Loucy (cell line): Measurements from ENCODE around the gene TLK2.

Experiments
- H2AFZ ChIP-seq: fragments of 200-600 bp; sonication (generic); 2 replicates; pipeline ENCODE4 v1.6.0; 2016; ENCODE audit warnings: antibody characterized with exemption, mild to moderate bottlenecking, low read length, moderate library complexity
- H3F3A ChIP-seq: fragments of 200-600 bp; 2 replicates; pipeline ENCODE4 v1.6.0; 2016; ENCODE audit warnings: antibody characterized with exemption, low read depth, mild to moderate bottlenecking
- H3K27me3 ChIP-seq: fragments of 200-600 bp; sonication (generic); 2 replicates; pipeline ENCODE4 v1.6.1; 2014; ENCODE audit warnings: low read length, mild to moderate bottlenecking; ENCODE audit not compliant: insufficient read depth, poor library complexity, severe bottlenecking
- H3K36me3 ChIP-seq: fragments of 200-600 bp; sonication (generic); 2 replicates; pipeline ENCODE4 v1.6.1; 2016; ENCODE audit warnings: low read length; ENCODE audit not compliant: insufficient read depth
- H3K4me1 ChIP-seq: fragments of 200-600 bp; sonication (generic); 2 replicates; pipeline ENCODE4 v1.5.1; 2014; ENCODE audit warnings: low read length, mild to moderate bottlenecking; ENCODE audit not compliant: insufficient read depth, poor library complexity, severe bottlenecking
- H3K4me2 ChIP-seq: fragments of 200-600 bp; sonication (generic); 2 replicates; pipeline ENCODE4 v1.6.0; 2014; ENCODE audit warnings: antibody characterized with exemption, low read length, low read depth, mild to moderate bottlenecking; ENCODE audit not compliant: poor library complexity, severe bottlenecking
- H3K4me3 ChIP-seq: fragments of 200-600 bp; sonication (generic); 2 replicates; pipeline ENCODE4 v1.5.1; 2014; ENCODE audit warnings: low read length, mild to moderate bottlenecking, mixed read lengths; ENCODE audit not compliant: poor library complexity, severe bottlenecking
- H3K79me2 ChIP-seq: fragments of 200-600 bp; sonication (generic); 2 replicates; pipeline ENCODE4 v1.6.1; 2014; ENCODE audit warnings: low read length; ENCODE audit not compliant: insufficient read depth
- H3K9ac ChIP-seq: fragments of 200-600 bp; sonication (generic); 2 replicates; pipeline ENCODE4 v1.6.0; 2014; ENCODE audit warnings: mild to moderate bottlenecking, low read depth, low read length, moderate library complexity; ENCODE audit not compliant: poor library complexity, severe bottlenecking
- H3K9me2 ChIP-seq: fragments of 200-600 bp; sonication (generic); replicated peaks from 2 replicates; pipeline ENCODE4 v1.6.1; 2016; ENCODE audit warnings: low read depth, low read length, mixed read lengths
- H3K9me3 ChIP-seq: fragments of 200-600 bp; sonication (generic); 2 replicates; pipeline ENCODE4 v1.6.1; 2014; ENCODE audit warnings: mild to moderate bottlenecking, antibody characterized with exemption, low read length, low read depth; ENCODE audit not compliant: insufficient read depth
- H4K20me1 ChIP-seq: fragments of 200-600 bp; sonication (generic); 2 replicates; pipeline ENCODE4 v1.6.0; 2014; ENCODE audit warnings: antibody characterized with exemption, low read length, mild to moderate bottlenecking; ENCODE audit not compliant: insufficient read depth, poor library complexity, severe bottlenecking
- EZH2phosphoT487 ChIP-seq: fragments of 200-600 bp; IDR thresholded peaks from 2 replicates; pipeline ENCODE4 v1.6.1; 2018; ENCODE audit warnings: antibody characterized with exemption, mild to moderate bottlenecking, moderate library complexity, borderline replicate concordance
- TF ChIP-seq, protein P1 (sequence below): fragments of 200-600 bp; sonication (generic); conservative IDR thresholded peaks from 2 replicates; pipeline ENCODE4 v1.5.1; 2014; ENCODE audit warnings: mild to moderate bottlenecking, antibody characterized with exemption, low read length

Gene TLK2

DNA sequence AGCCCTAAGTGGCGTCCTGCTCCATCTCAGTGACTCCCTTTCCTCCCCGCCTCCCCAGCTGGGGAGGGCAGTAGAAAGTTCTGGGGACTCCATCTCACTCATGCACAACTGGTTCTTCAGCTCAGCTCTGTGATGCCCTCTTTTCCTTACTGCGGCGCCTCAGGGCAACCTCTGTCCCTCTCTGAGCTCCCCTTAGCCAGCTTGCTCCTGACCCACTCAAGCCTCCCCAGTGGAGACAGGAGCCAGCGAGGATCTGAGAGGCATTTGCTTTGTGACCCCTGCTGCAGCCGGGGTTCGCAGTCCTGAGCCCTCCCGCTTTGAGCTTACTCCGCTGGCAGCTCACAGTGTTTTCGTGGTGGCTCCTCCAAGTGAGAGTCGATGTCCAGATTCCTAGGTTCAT lies 142.6 kb downstream of the TLK2 start:
- H3K36me3 ChIP-seq = peaks cover 3% of the 10 kb centered on the region; the same call in 1 of the 2 replicates
- H3F3A ChIP-seq = no peaks in the 10 kb centered on the region
- no peak overlapping the region for H3K9ac ChIP-seq
- H4K20me1 ChIP-seq = no peaks in the 10 kb centered on the region
- H3K4me2 ChIP-seq = no peak overlapping the region
- H3K4me1 ChIP-seq = no peaks in the 10 kb centered on the region
- H3K4me3 ChIP-seq = no peak overlapping the region
- H3K79me2 ChIP-seq = no peaks in the 10 kb centered on the region
- H2AFZ ChIP-seq = no peak overlapping the region
- TF ChIP-seq EZH2phosphoT487 = no peak
- TF ChIP-seq, protein P1, sequence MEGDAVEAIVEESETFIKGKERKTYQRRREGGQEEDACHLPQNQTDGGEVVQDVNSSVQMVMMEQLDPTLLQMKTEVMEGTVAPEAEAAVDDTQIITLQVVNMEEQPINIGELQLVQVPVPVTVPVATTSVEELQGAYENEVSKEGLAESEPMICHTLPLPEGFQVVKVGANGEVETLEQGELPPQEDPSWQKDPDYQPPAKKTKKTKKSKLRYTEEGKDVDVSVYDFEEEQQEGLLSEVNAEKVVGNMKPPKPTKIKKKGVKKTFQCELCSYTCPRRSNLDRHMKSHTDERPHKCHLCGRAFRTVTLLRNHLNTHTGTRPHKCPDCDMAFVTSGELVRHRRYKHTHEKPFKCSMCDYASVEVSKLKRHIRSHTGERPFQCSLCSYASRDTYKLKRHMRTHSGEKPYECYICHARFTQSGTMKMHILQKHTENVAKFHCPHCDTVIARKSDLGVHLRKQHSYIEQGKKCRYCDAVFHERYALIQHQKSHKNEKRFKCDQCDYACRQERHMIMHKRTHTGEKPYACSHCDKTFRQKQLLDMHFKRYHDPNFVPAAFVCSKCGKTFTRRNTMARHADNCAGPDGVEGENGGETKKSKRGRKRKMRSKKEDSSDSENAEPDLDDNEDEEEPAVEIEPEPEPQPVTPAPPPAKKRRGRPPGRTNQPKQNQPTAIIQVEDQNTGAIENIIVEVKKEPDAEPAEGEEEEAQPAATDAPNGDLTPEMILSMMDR = no peak
- H3K9me2 ChIP-seq = no peaks in the 10 kb centered on the region
- H3K9me3 ChIP-seq = no peaks in the 10 kb centered on the region
- no peaks in the 10 kb centered on the region for H3K27me3 ChIP-seq

DNA sequence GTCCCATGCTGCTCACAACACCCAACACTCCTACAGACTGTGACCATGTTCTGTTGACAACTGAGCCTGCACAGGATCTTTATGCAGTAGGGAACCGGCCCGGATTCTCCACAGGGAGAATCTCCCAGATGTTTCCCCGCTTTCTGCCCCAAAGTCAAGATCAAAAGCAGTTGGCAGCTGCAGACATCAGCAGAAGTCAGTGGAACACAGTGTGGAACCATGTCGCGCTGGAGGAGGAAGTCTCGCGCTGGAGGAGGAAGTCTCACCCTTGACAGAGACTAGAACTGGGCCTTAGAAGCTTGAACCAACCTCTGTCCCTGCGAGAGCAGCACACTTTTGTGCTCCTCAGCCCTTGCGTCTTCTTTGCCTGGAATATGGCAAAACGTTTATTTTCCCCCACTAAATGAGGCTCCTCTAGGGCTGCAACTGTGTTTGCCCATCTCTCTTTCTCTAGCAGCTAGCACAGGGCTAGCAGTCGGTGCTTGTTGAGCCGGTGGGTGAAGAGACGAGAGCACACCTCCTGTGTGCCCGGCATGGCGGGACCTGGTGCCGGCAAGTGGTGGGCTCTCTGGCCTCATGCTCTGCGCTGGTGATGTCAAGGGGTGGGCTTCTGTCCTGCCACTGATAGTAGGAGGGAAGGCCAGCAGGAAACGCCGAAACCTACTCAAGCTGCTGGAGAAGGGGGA lies 146.7 kb downstream of the TLK2 start:
- TF ChIP-seq, protein P1 = no peak
- no peak for TF ChIP-seq EZH2phosphoT487
- Histone ChIP-seq H3K9me3 (no peaks in the 10 kb centered on the region), H3K36me3 (no peaks in the 10 kb centered on the region), H3K79me2 (no peaks in the 10 kb centered on the region; the same call in 1 of the 2 replicates), H3K9me2 (no peaks in the 10 kb centered on the region), H3K4me1 (peaks cover 13% of the 10 kb centered on the region), H2AFZ (no peak overlapping the region), H3K4me3 (no peak overlapping the region), H4K20me1 (no peaks in the 10 kb centered on the region), H3K27me3 (no peaks in the 10 kb centered on the region), H3F3A (no peaks in the 10 kb centered on the region), H3K4me2 (no peak overlapping the region), H3K9ac (no peak overlapping the region)

DNA sequence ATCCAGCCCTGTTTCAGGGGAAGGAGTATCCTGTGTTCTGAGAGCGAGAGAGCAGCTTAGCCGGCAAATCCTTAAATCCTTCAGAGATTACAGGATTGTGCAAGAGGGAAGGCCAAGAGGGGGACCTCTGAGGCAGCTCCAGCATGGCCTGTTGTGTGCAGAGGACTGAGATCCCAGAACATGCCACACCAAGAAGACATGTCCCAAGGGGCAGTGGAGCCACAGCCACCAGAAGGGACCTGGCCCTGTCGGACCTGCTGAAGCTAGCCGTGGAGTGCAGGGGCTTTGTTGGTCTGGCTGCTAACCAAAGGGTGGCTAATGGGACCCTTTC lies 147.2 kb downstream of the TLK2 start:
- no peaks in the 10 kb centered on the region; the same call in 1 of the 2 replicates for H3K79me2 ChIP-seq
- H3F3A ChIP-seq = no peaks in the 10 kb centered on the region
- no peaks in the 10 kb centered on the region for H4K20me1 ChIP-seq
- no peak overlapping the region for H3K4me3 ChIP-seq
- H3K4me1 ChIP-seq = peaks cover 13% of the 10 kb centered on the region
- H3K27me3 ChIP-seq = no peaks in the 10 kb centered on the region
- H3K36me3 ChIP-seq = no peaks in the 10 kb centered on the region
- H3K9me3 ChIP-seq = no peaks in the 10 kb centered on the region
- TF ChIP-seq, protein P1 = no peak
- TF ChIP-seq EZH2phosphoT487 = no peak
- H3K9ac ChIP-seq = no peak overlapping the region
- H2AFZ ChIP-seq = no peak overlapping the region
- no peaks in the 10 kb centered on the region for H3K9me2 ChIP-seq
- no peak overlapping the region for H3K4me2 ChIP-seq
